Colonic mucosa (tissue), 4 donors: ENCODE results near the gene SLIT1. TPM values are rescaled to one million over a fixed set of nuclear protein-coding genes. Genes with fewer than 3 reads are reported as not detected.

Experiments used
- DNase-seq: peaks from one replicate; pipeline ENCODE4 v3.0.0-alpha.2; 2020
- H3K27ac ChIP-seq: fragments of 200-600 bp; one replicate; pipeline ENCODE4 v1.8.0; 2021
- H3K27me3 ChIP-seq: fragments of 200-600 bp; one replicate; pipeline ENCODE4 v1.8.0; 2021
- H3K36me3 ChIP-seq: fragments of 200-600 bp; one replicate; pipeline ENCODE4 v1.8.0; 2021
- H3K4me1 ChIP-seq: fragments of 200-600 bp; one replicate; pipeline ENCODE4 v1.8.0; 2021; ENCODE audit warnings: mild to moderate bottlenecking
- H3K4me3 ChIP-seq: fragments of 200-600 bp; one replicate; pipeline ENCODE4 v1.8.0; 2021
- H3K9ac ChIP-seq, 2 donors: one replicate each; pipeline ENCODE4 v1.7.0; 2013; ENCODE audit warnings: control low read depth in 2 of 2, low read depth in 2 of 2, low read length in 2 of 2
- H3K9me3 ChIP-seq: fragments of 200-600 bp; one replicate; pipeline ENCODE4 v1.8.0; 2021
- CTCF ChIP-seq: fragments of 200-600 bp; IDR thresholded peaks from one replicate; pipeline ENCODE4 v1.8.0; 2022; ENCODE audit warnings: antibody characterized with exemption, mild to moderate bottlenecking
- intact Hi-C: fragments of 100-400 bp; cut with DNase I; formaldehyde crosslinking; loops from one replicate; pipeline ENCODE4 v1.14.1; 2022
- total RNA-seq, 2 donors: library from RNA; stranded (reverse); fragmentation: NEBNext Ultra II Directional in 1 of 2; extraction: Animal tissue kit (Norgen Biotek cat#: 25700) in 1 of 2; gene quantifications; one replicate each; pipeline ENCODE4 v1.2.1, GENCODE V29; 2021
- donor health status: healthy.
- donor health status: DM: no; HTN: no; CAD: no.
- donor health status: DM: no; HTN: no; CAD: no.

SLIT1 gene
- total RNA-seq, 2 donors from 2014 or later = 0.17 to 0.24 TPM

- Histone ChIP-seq H3K4me1 (no peaks in the 10 kb centered on the region), H3K27me3 (no peaks in the 10 kb centered on the region), H3K27ac (no peak overlapping the region), H3K9me3 (no peaks in the 10 kb centered on the region), H3K36me3 (no peaks in the 10 kb centered on the region), H3K4me3 (no peak overlapping the region), H3K9ac (no peak overlapping the region)
- intact Hi-C loops = no loop called here
- no peak for DNase-seq
- TF ChIP-seq CTCF = no peak
Observed at GRCh38 chr10:96968682-96969423, 216.9 kb downstream of the SLIT1 start.

- Histone ChIP-seq H3K9me3 (no peaks in the 10 kb centered on the region), H3K9ac (no peak overlapping the region), H3K4me1 (no peaks in the 10 kb centered on the region), H3K27ac (no peak overlapping the region), H3K36me3 (no peaks in the 10 kb centered on the region), H3K4me3 (no peak overlapping the region), H3K27me3 (no peaks in the 10 kb centered on the region)
- no peak for DNase-seq
- TF ChIP-seq CTCF = no peak
- intact Hi-C loops = no loop called here
Observed at GRCh38 chr10:96967847-96968246, 217.9 kb downstream of the SLIT1 start.

- no peak for DNase-seq
- H3K9ac ChIP-seq = no peak overlapping the region
- H3K4me1 ChIP-seq = no peaks in the 10 kb centered on the region
- no peak overlapping the region for H3K27ac ChIP-seq
- intact Hi-C loops = no loop called here
- TF ChIP-seq CTCF = no peak
- no peaks in the 10 kb centered on the region for H3K36me3 ChIP-seq
- no peaks in the 10 kb centered on the region for H3K9me3 ChIP-seq
- no peak overlapping the region for H3K4me3 ChIP-seq
- H3K27me3 ChIP-seq = no peaks in the 10 kb centered on the region
Observed at GRCh38 chr10:96964131-96964530, 221.6 kb downstream of the SLIT1 start.

GRCh38 chr10:96960872-96961271 lies 224.9 kb downstream of the SLIT1 start:
- TF ChIP-seq CTCF = no peak
- intact Hi-C loops = no loop called here
- Histone ChIP-seq H3K4me3 (no peak overlapping the region), H3K27ac (no peak overlapping the region), H3K36me3 (no peaks in the 10 kb centered on the region), H3K27me3 (no peaks in the 10 kb centered on the region), H3K9ac (no peak overlapping the region), H3K9me3 (no peaks in the 10 kb centered on the region), H3K4me1 (no peaks in the 10 kb centered on the region)
- no peak for DNase-seq

- H3K4me3 ChIP-seq = no peak overlapping the region
- H3K9ac ChIP-seq = no peak overlapping the region
- no peak for DNase-seq
- H3K4me1 ChIP-seq = no peaks in the 10 kb centered on the region
- no peaks in the 10 kb centered on the region for H3K27me3 ChIP-seq
- H3K36me3 ChIP-seq = no peaks in the 10 kb centered on the region
- no peak overlapping the region for H3K27ac ChIP-seq
- intact Hi-C loops = no loop called here
- H3K9me3 ChIP-seq = no peaks in the 10 kb centered on the region
- TF ChIP-seq CTCF = no peak
Observed at GRCh38 chr10:96959733-96960132, 226.0 kb downstream of the SLIT1 start.
